SKM-1 (cell line): ENCODE results near the gene PI4KA.

ENCODE experiments used
- DNase-seq: peaks from one replicate; lab custom pipeline; 2025; ENCODE audit not compliant: unreplicated experiment; lab: John Stamatoyannopoulos, UW

The PI4KA gene

DNA sequence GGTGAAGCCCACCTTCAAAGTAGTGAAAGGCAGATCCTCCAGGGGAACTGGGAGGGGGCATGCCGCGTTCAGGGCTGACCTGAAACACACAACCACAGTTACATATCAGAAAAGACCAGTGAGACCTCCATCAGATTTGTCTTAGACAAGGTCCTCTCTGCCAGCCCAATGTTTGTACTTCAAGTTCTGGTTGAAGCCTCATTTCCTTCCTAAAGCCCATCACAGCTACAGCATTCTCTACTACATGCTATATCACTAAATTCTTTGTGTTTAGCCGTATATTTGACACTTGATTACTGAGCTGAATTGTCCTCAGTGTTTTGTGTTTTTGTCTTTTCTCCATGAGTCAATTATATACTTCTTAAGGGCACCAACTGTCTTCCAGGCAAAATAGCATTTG, 40.1 kb downstream of the PI4KA start:
- DNase-seq, result no peak

DNA sequence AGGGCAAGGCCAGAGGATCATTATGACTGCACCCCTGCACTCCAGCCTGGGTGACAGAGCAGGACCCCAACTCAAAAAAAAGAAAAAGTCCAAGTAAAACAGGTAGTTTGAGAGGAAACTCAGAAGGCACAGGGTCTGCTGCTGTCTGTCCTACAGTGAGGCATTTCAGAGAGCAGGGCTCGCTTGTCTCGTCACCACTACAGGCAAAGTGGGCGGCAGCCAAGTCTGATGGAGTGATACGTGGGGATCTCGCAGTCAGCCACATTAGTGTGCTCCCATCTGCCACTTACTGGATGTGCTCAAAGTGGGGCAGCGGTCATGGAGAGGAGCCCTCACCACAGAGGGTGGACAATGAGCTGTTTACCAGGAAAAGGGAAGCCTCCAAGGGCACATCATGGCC, 42.1 kb downstream of the PI4KA start:
- no peak for DNase-seq

GRCh38 chr22:20815477-20816050, 43.0 kb downstream of the PI4KA start:
- no peak for DNase-seq

GRCh38 chr22:20814221-20814808, 44.3 kb downstream of the PI4KA start:
- no peak for DNase-seq

- no peak for DNase-seq
Observed at GRCh38 chr22:20813056-20813455, 45.6 kb downstream of the PI4KA start.

DNA sequence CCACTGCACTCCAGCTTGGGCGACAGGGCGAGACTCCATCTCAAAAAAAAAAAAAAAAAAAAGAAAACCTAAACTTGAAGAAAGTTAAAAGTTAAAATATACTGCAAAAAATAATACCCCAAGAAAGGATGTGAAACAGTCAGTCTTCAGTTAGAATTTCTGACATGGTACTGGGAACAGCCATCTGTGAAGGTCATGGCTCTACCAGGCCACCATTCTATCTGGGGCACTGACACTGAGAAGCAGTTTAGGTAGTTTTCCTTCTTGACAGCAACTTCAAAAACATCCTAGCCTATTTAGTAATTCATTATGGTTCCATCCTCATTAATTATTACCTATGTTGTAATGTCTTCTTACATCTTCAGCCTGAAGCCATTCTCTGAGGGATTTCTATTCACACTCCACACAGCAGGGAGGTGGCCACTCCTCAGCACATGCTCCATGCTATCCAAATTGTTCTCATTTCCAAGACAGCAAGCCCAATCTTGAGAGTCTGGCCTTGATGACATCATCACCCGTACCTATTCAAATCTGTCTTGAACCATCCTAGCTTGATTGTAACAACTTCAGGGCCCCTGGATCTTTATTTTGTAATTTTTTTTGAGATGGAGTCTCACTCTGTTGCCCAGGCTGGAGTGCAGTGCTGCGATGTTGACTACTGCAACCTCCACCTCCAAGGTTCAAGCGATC, 46.5 kb downstream of the PI4KA start:
- no peak for DNase-seq

- no peak for DNase-seq
Observed at GRCh38 chr22:20811171-20811570, 47.4 kb downstream of the PI4KA start.

DNA sequence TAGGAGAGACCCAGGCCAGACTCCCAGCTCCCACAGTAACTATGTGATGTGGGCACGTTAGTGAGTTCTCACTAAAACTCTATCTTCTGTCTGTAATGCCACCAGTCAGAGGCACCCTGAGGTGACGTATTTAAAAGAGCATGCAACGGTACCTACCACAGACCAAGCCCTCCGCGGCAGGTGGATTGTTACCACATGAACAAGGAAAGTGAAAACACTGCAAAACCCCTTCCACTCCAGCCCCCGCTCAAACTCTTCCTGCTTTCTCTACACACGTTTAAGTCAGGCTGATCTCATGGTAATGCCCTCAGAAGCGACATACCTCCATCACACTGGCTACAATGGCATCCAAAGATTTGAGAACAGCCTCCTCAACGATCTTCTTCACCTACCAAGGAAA, 48.0 kb downstream of the PI4KA start:
- no peak for DNase-seq

- no peak for DNase-seq
Observed at GRCh38 chr22:20809538-20810185, 48.9 kb downstream of the PI4KA start.

GRCh38 chr22:20808844-20809243, 49.8 kb downstream of the PI4KA start:
- DNase-seq, result no peak

DNA sequence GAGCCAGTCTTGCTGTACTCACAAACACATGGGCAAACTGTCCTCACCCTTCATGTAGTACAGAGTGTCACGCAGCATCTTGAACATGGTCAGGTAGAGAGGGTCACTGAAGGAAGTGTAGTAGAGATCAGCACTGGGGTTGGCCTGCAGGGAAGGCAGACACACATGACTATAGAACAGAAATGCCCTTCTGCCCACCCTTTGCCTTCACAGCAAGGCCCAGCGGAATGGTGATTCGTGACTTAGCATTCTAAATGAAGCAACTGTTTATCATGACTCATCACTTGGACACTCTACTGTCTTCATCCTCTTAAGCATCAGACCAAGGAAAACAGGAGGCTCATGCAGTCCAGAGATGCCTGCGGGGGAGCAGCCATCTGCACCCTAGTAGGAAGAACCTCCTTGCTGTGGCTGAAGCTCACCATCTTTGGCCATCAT, 51.3 kb downstream of the PI4KA start:
- no peak for DNase-seq

DNA sequence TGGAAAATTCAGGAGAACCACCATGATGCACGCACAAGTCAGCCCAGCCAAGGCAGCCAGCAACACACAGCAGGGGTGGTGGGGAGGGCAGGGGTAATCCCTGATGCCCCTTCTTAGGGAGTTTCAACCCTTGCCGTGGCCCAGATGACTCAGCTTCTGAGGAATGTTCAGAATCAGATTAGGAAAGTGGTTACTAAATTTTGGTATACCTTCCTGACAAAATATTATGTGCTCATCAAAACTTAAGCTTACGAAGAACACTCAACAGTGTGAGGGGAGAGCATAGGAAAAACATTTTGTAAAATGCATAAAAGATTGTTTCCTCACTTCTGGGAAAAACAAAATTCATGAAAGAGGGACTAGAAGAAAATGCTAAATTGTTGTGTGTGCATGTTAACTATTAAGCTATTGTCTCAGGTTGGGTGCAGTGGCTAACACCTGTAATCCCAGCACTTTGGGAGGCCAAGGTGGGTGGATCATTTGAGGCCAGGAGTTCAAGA, 52.6 kb downstream of the PI4KA start:
- no peak for DNase-seq

DNA sequence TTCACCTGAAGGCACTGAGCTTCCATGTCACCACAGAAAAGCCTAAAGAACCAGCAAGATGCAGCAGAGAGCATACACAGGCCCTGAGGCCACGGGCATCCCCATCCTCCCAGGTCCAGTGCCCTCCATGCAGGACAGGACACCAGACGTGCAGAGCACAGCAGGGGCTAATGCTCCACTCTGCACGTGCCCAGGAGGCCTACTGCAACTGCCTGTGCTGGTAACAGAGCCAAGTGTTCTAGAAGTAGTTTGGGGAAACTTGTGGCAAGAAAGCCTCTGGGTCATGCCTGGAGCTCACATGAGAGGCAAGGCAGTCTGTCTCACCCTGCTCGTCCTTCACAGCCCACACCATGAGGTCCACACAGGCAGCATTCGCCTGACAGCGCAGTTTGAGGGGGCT, 54.0 kb downstream of the PI4KA start:
- DNase-seq, result no peak

DNA sequence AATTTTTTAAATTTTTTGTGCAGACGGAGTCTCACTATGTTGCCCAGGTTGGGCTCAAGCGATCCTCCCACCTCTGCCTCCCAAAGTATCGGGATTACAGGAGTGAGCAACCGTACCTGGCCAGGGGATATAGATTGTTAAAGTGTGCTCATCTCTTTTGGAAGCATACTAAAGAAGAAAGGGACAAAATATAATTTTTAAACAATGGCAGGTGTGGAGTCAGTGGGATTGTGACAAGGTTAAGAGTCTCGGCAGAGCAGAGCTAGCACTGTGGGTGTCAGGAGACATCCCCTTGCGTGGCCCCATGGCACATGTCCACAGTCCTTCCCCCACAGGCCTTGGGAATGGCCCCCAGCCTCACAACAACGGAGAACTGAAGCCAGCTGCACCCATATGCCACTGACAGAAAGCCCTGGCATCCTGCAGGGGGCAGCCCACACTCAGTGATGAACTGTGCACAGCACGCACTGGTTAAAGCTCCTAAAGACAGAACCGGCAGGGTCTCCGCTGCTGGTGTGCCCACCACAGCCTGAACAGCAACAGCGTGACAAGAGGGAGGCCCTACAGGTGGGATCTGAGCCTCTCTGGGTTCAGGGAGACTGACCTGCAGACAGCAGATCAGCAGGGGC, 54.8 kb downstream of the PI4KA start:
- DNase-seq, result no peak

GRCh38 chr22:20802922-20803553, 55.6 kb downstream of the PI4KA start:
- DNase-seq, result no peak

DNA sequence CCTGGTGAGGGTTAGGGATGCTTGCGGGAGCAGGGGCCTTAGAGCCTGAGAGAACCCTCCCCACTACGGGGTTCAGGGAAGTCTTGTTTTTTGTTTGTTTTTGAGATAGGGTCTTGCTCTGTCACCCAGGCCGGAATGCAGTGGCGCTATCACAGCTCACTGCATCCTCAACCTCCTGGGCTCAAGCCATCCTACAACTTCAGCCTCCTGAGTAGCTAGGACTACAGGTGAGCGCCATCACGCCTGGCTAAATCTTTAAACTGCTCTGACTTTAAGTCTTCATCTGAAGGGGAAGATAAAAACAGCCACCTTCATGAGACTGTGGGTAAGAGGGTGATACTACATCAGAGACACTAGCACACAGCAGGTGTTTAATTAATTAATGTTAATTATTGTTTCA, 56.2 kb downstream of the PI4KA start:
- no peak for DNase-seq

DNA sequence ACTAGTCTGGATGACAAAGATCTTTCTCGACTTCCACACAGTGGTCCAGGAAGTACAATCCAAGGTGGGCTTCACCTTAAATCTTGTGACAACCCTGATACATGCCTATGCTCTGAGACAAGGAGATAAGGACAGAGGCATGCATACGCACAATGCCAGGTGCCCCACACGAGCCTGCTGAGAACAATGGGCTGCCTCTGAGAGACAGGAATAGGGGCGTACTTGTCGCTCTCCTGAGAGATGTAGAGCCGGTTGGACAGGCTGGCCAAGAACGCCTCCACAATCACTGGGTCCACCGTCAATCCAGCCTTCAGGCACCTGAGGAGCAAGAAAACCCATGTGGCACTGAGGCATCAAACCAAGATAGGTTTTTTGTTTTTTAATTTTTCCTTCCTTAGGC, 59.2 kb downstream of the PI4KA start:
- DNase-seq, result no peak

GRCh38 chr22:20798974-20799373, 59.6 kb downstream of the PI4KA start:
- no peak for DNase-seq

GRCh38 chr22:20798218-20798617, 60.4 kb downstream of the PI4KA start:
- no peak for DNase-seq

DNA sequence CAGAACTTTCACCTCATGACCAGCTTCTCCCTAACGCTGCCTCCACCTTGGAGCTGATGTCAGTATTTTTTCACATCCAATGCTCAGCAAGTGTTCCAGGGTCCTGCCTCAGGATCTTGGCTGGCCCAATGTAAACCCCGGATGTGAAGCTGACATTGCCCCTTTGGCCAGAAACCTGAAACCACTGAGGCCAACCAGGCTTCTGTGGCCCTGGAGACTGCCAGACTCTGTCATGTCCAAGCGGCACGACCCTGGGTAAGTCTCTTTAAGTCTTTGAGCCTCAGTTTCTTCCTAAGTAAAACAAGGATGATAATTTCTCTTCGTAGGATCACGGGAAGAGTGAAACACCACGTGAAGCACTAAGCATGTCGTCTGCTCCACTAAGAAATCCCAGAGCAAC, 61.9 kb downstream of the PI4KA start:
- DNase-seq, result no peak
